Endothelial cell of umbilical vein (primary cell): ENCODE data around the gene ACAD11. TPM values are rescaled to one million over a fixed set of nuclear protein-coding genes. Genes with fewer than 3 reads are reported as not detected.

Experiments used
- BruUV-seq: library from RNA; stranded (reverse); fragments of 400-500 nt; replicated peaks from 2 replicates; lab custom pipeline; 2021; lab: Mats Ljungman, UMichigan
- CTCF ChIA-PET: fragments of 300-600, 350-600 bp; sonication (Branson Sonifier 250); formaldehyde crosslinking; loops from one replicate; lab custom pipeline; 2021; ENCODE audit warnings: antibody characterized with exemption, inconsistent platforms; lab: Charles Lee
- POLR2A ChIA-PET: fragments of 300-600, 350-600 bp; sonication (Branson Sonifier 250); formaldehyde crosslinking; loops from one replicate; lab custom pipeline; 2021; ENCODE audit warnings: antibody characterized with exemption, inconsistent platforms; lab: Charles Lee
- DNase-seq: peaks from one replicate; pipeline ENCODE4 v3.0.0-alpha.2; 2011; ENCODE audit warnings: low read depth, low spot score
- FAIRE-seq: peaks from 2 replicates; lab custom pipeline; 2011; peaks lifted over from hg19 to GRCh38; lab: Jason Lieb, UNC
- H2AFZ ChIP-seq: 2 replicates; pipeline ENCODE4 v1.6.0; 2012; ENCODE audit warnings: low read depth, low read length, control low read depth, inconsistent platforms
- H3K27ac ChIP-seq: 2 replicates; pipeline ENCODE4 v1.5.1; 2011; ENCODE audit warnings: low read depth, mild to moderate bottlenecking, control low read depth, low read length, moderate library complexity; ENCODE audit not compliant: insufficient read depth
- H3K27me3 ChIP-seq, 2 experiments: 2 replicates each; pipeline versions ENCODE4 v1.6.0 to v1.6.1; 2011; ENCODE audit warnings: low read length in 2 of 2, mixed read lengths in 1 of 2; ENCODE audit not compliant: control insufficient read depth in 2 of 2, insufficient read depth in 2 of 2
- H3K36me3 ChIP-seq, 2 experiments: 2 replicates in 1 of 2; 3 replicates in 1 of 2; pipeline ENCODE4 v1.5.1; 2011; ENCODE audit warnings: low read length in 2 of 2, mild to moderate bottlenecking in 1 of 2, moderate library complexity in 1 of 2; ENCODE audit not compliant: control insufficient read depth in 2 of 2, insufficient read depth in 2 of 2; ENCODE audit errors: extremely low read depth in 1 of 2
- H3K4me1 ChIP-seq: 3 replicates; pipeline ENCODE4 v1.5.1; 2011; ENCODE audit warnings: mild to moderate bottlenecking, low read length; ENCODE audit not compliant: control insufficient read depth, insufficient read depth; ENCODE audit errors: extremely low read depth
- H3K4me2 ChIP-seq: 2 replicates; pipeline ENCODE4 v1.6.1; 2011; ENCODE audit warnings: low read length, control low read depth, mixed read lengths; ENCODE audit not compliant: insufficient read depth
- H3K4me3 ChIP-seq, 3 experiments: fragments of 200-600 bp in 1 of 3; sonication (generic), shearing (Covaris generic) in 1 of 3; replicated peaks in 1 of 3; 2 replicates each; pipeline ENCODE4 v1.5.1; 2011 to 2016; ENCODE audit warnings: control low read depth in 3 of 3, low read length in 3 of 3, mild to moderate bottlenecking in 2 of 3, inconsistent platforms in 1 of 3, low read depth in 1 of 3, moderate library complexity in 1 of 3; ENCODE audit not compliant: insufficient read depth in 1 of 3
- H3K79me2 ChIP-seq: 2 replicates; pipeline ENCODE4 v1.6.0; 2012; ENCODE audit warnings: low read length, inconsistent platforms; ENCODE audit not compliant: control insufficient read depth, insufficient read depth
- H3K9ac ChIP-seq: replicated peaks from 2 replicates; pipeline ENCODE3; 2011; ENCODE audit warnings: low read length, control low read depth; ENCODE audit not compliant: insufficient read depth; ENCODE audit errors: extremely low read depth
- H3K9me1 ChIP-seq: replicated peaks from 3 replicates; pipeline ENCODE4 v1.6.0; 2011; ENCODE audit warnings: mild to moderate bottlenecking, low read length; ENCODE audit not compliant: control insufficient read depth, insufficient read depth; ENCODE audit errors: extremely low read depth
- H3K9me3 ChIP-seq: replicated peaks from 2 replicates; pipeline ENCODE4 v1.5.1; 2012; ENCODE audit warnings: low read length, inconsistent platforms; ENCODE audit not compliant: control insufficient read depth, insufficient read depth
- H4K20me1 ChIP-seq: replicated peaks from 2 replicates; pipeline ENCODE3; 2011; ENCODE audit warnings: mild to moderate bottlenecking, low read length; ENCODE audit not compliant: control insufficient read depth, insufficient read depth; ENCODE audit errors: extremely low read depth
- EZH2 ChIP-seq: IDR thresholded peaks from 2 replicates; pipeline ENCODE4 v1.6.1; 2012; ENCODE audit warnings: borderline replicate concordance, low read depth, mild to moderate bottlenecking, moderate library complexity, low read length, inconsistent platforms; ENCODE audit not compliant: severe bottlenecking
- GATA2 ChIP-seq: IDR thresholded peaks from 2 replicates; pipeline ENCODE4 v1.7.0; 2011; ENCODE audit warnings: low read depth, mild to moderate bottlenecking, moderate library complexity, mixed read lengths, low read length; ENCODE audit not compliant: insufficient read length, insufficient read depth
- JUN ChIP-seq: IDR thresholded peaks from 2 replicates; pipeline ENCODE4 v1.6.1; 2011; ENCODE audit warnings: borderline replicate concordance, low read depth; ENCODE audit not compliant: insufficient read length, insufficient read depth
- MYC ChIP-seq: IDR thresholded peaks from one replicate; pipeline ENCODE4 v1.6.1; 2011; ENCODE audit warnings: mild to moderate bottlenecking, low read depth, low read length
- POLR2A ChIP-seq: IDR thresholded peaks from 2 replicates; pipeline ENCODE4 v1.6.1; 2012; ENCODE audit warnings: low read depth, mild to moderate bottlenecking, control low read depth, low read length
- POLR2AphosphoS5 ChIP-seq: IDR thresholded peaks from 2 replicates; pipeline ENCODE4 v1.6.1; 2012; ENCODE audit warnings: low read depth, mild to moderate bottlenecking, control low read depth, low read length, moderate library complexity; ENCODE audit not compliant: insufficient read depth
- dilution Hi-C: fragments of 300-500 bp; cut with MboI; formaldehyde crosslinking; loops from one replicate; pipeline ENCODE4 v1.15.0; 2019; ENCODE audit warnings: low sequenced_read_pairs; ENCODE audit not compliant: extremely low pct_ligation_motif_present
- intact Hi-C: fragments of 100-400 bp; cut with micrococcal nuclease; formaldehyde crosslinking; loops from one replicate; pipeline ENCODE4 v1.10.0; 2022
- polyA plus RNA-seq, 4 experiments: library from polyadenylated mRNA; depleted of rRNA in 3 of 4; stranded (reverse) in 3 of 4; unstranded in 1 of 4; fragments of >200 nt; gene quantifications; 2 replicates each; pipeline versions ENCODE4 v1.2.1 to v1.2.3, GENCODE V29; 2011 to 2012; ENCODE audit warnings: missing spikeins in 1 of 4
- total RNA-seq: library from RNA; stranded (reverse); gene quantifications from 2 replicates; pipeline ENCODE4 v1.2.3, GENCODE V29; 2021
- TF ChIP-seq, protein P1 (sequence below), 2 donors: IDR thresholded peaks; 1 replicate in 1 of 2; 2 replicates in 1 of 2; pipeline ENCODE4 v1.5.1; 2011; ENCODE audit warnings: low read length in 2 of 2, mild to moderate bottlenecking in 2 of 2, moderate library complexity in 2 of 2, control low read depth in 1 of 2, inconsistent platforms in 1 of 2, low read depth in 1 of 2; ENCODE audit not compliant: insufficient read depth in 1 of 2; ENCODE audit errors: extremely low read depth in 1 of 2

The ACAD11 gene
- total and polyA plus RNA-seq, 2 donors (not counting 3 experiments of a cell fraction or from before 2014, with no cell fraction given), result 9.6 to 17.9 TPM

DNA sequence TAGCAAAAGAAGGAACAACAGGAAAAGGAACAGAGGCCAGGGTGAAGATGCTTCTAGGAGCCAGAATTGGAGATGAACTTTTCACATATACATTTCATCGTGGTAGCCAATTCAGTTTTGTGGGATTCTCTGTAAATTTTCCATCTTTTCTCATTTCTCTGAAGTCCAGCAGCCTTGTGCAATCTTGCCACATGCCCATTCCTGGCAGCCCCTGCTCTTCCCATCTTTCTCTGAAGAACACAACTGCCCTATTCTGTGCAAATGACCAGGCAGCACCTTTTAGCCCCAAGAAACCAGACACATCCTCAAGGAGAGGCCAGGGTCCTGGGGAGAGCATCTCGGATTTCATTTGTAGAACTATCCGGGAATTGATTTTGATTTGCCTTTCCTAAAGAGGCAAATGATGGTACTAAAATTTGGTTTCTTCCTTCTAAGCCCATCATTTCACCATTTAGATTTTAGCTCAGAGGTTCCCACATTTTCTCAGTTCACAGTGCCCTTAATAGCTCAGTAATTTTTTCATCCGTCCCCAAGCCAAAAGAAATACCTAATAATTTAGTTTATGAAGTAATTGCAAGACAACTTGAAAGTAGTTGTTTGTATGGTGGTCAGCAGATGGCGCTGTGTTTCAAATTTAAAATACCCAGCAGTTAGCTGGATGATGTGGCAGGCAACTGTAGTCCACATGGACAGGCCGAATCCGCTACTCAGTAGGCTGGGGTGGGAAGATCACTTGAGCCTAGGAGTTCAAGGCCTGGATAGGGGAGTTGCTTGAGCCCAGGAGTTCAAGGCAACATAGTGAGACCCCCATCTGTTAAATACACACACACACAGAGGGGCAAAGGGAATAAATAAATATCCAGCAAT, 123.8 kb downstream of the ACAD11 start:
- H3K79me2 ChIP-seq, result no peaks in the 10 kb centered on the region
- no peak overlapping the region for H3K27ac ChIP-seq
- no peaks in the 10 kb centered on the region for H3K27me3 ChIP-seq
- no peaks in the 10 kb centered on the region for H4K20me1 ChIP-seq
- peaks cover 6 to 10% of the 10 kb centered on the region in 2 experiments for H3K36me3 ChIP-seq
- no peak overlapping the region for H3K4me2 ChIP-seq
- no peak overlapping the region for H2AFZ ChIP-seq
- FAIRE-seq (peak; percentile 90), DNase-seq (peak; percentile 85)
- no TSS peak for BruUV-seq
- TF ChIP-seq, protein P1, sequence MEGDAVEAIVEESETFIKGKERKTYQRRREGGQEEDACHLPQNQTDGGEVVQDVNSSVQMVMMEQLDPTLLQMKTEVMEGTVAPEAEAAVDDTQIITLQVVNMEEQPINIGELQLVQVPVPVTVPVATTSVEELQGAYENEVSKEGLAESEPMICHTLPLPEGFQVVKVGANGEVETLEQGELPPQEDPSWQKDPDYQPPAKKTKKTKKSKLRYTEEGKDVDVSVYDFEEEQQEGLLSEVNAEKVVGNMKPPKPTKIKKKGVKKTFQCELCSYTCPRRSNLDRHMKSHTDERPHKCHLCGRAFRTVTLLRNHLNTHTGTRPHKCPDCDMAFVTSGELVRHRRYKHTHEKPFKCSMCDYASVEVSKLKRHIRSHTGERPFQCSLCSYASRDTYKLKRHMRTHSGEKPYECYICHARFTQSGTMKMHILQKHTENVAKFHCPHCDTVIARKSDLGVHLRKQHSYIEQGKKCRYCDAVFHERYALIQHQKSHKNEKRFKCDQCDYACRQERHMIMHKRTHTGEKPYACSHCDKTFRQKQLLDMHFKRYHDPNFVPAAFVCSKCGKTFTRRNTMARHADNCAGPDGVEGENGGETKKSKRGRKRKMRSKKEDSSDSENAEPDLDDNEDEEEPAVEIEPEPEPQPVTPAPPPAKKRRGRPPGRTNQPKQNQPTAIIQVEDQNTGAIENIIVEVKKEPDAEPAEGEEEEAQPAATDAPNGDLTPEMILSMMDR (IDR thresholded peaks at IDR 0.05; ENCODE audit: extremely low read depth in 1 of 2, insufficient read depth in 1 of 2, low read depth in 1 of 2, low read length in 2 of 2), result peak; percentile 37 to 50
- TF ChIP-seq MYC, result no peak
- no peak for TF ChIP-seq EZH2
- TF ChIP-seq JUN, result no peak
- TF ChIP-seq POLR2A, result no peak
- TF ChIP-seq POLR2AphosphoS5, result no peak
- TF ChIP-seq GATA2, result no peak
- intact Hi-C loops (loop anchor here (1.0 to 2.0 kb wide), 3 partner anchors 106 to 848 kb away; no protein-coding TSS in a partner anchor), dilution Hi-C loops (loop anchor here (25.0 kb wide), 1 partner anchor 101 kb away; no protein-coding TSS in a partner anchor)
- no peak overlapping the region for H3K9ac ChIP-seq
- no peaks in the 10 kb centered on the region for H3K9me3 ChIP-seq
- H3K4me3 ChIP-seq, result no peak overlapping the region
- ChIA-PET POLR2A (interaction anchor here (1.3 kb wide), 1 partner anchor 107 kb away, joined by 4 read pairs; no protein-coding TSS in a partner anchor), CTCF (interaction anchor here (0.7 to 9.8 kb wide), 35 partner anchors 9 to 184 kb away, joined by 3 to 423 read pairs (median 5); partner anchors contain the start of genes ACAD11 and UBA5)
- H3K4me1 ChIP-seq, result peaks cover 6% of the 10 kb centered on the region
- no peaks in the 10 kb centered on the region for H3K9me1 ChIP-seq
